Prostate gland (tissue), 2 donors: ENCODE results near the gene MAMDC2.

Experiments used
- CTCF ChIP-seq, 4 experiments: fragments of 200-600 bp in 2 of 4; fragments of 450-650 bp in 2 of 4; sonication (generic) in 2 of 4; IDR thresholded peaks; 1 replicate in 3 of 4; 2 replicates in 1 of 4; pipeline ENCODE4 v1.5.1; 2016 to 2019; ENCODE audit warnings: antibody characterized with exemption in 4 of 4, mild to moderate bottlenecking in 2 of 4, moderate library complexity in 2 of 4
- POLR2AphosphoS5 ChIP-seq: sonication (generic); formaldehyde crosslinking; IDR thresholded peaks from one replicate; pipeline ENCODE4 v1.6.1; 2017; ENCODE audit warnings: antibody characterized with exemption

DNA sequence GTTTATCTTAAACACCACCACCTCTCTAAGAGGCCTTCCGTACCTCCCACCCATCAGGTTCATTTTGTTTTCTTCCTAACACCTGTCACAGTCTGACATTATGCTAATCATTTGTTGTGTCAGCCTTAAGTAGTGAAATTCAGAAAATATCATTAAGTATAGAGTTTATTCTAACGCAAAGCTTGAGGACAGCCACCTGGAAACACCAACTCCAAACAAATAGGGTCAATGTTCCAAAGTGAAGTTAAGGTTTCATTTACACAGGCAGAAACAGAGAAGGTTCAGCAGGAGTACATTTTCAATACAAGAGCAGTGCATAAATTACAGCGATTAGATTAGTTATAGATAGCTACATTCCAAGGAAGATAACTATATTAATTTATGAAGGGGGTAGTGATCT, 213.9 kb downstream of the MAMDC2 start:
- TF ChIP-seq CTCF (IDR thresholded peaks at IDR 0.05) (no peak), POLR2AphosphoS5 (no peak)
